22Rv1 (cell line): Measurements from ENCODE around the gene RNF32.

Experiments used
- H3K27ac ChIP-seq: fragments of 450-650 bp; 2 replicates; pipeline ENCODE4 v1.5.1; 2017
- ZFX ChIP-seq: fragments of 450-650 bp; IDR thresholded peaks from 2 replicates; pipeline ENCODE4 v1.6.1; 2017; ENCODE audit warnings: antibody characterized with exemption, borderline replicate concordance
- TF ChIP-seq, protein P1 (sequence below): fragments of 450-650 bp; IDR thresholded peaks from 2 replicates; pipeline ENCODE4 v1.5.1; 2017; ENCODE audit warnings: mild to moderate bottlenecking

RNF32 gene

DNA sequence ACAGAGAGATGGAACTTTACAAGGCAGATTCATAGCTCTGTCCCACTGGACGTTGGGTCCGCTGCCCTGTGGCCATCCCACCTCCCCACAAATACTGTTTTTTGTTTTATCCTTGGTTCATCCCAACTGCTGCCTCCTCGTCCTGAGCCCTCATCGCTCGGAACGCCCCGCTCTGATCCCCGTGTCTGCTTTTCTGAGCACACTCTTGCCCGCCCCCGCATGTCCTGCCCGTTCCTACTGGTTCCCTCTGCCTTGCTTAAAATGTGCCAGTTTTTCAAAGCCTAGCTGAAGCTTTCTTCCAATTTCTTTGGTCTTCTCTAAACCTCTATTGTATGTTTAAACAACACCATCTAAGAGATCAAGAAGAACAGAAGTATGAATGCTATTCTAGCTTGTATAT is 19.4 kb downstream of the RNF32 start:
- H3K27ac ChIP-seq: no peak overlapping the region
- no peak for TF ChIP-seq ZFX
- TF ChIP-seq, protein P1, sequence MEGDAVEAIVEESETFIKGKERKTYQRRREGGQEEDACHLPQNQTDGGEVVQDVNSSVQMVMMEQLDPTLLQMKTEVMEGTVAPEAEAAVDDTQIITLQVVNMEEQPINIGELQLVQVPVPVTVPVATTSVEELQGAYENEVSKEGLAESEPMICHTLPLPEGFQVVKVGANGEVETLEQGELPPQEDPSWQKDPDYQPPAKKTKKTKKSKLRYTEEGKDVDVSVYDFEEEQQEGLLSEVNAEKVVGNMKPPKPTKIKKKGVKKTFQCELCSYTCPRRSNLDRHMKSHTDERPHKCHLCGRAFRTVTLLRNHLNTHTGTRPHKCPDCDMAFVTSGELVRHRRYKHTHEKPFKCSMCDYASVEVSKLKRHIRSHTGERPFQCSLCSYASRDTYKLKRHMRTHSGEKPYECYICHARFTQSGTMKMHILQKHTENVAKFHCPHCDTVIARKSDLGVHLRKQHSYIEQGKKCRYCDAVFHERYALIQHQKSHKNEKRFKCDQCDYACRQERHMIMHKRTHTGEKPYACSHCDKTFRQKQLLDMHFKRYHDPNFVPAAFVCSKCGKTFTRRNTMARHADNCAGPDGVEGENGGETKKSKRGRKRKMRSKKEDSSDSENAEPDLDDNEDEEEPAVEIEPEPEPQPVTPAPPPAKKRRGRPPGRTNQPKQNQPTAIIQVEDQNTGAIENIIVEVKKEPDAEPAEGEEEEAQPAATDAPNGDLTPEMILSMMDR: no peak

DNA sequence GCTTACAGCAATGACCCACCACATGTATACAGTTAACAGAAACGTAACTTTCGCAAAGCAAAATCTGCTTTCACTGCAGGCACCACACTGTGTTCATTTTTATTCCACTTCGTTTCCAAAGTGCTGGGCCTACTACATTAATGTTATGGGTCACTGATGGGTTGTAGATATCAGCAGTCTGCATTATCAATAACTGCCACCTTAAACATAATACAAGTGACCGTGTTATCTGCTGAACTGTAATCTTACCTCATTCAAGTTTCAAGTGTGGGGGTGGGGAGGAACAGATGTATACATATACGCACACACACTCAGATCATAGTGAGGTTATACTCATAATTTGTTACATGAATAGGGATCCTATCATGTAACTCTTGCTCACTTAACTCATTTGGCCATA is 21.1 kb downstream of the RNF32 start:
- no peak overlapping the region for H3K27ac ChIP-seq
- TF ChIP-seq, protein P1: no peak
- TF ChIP-seq ZFX: no peak

DNA sequence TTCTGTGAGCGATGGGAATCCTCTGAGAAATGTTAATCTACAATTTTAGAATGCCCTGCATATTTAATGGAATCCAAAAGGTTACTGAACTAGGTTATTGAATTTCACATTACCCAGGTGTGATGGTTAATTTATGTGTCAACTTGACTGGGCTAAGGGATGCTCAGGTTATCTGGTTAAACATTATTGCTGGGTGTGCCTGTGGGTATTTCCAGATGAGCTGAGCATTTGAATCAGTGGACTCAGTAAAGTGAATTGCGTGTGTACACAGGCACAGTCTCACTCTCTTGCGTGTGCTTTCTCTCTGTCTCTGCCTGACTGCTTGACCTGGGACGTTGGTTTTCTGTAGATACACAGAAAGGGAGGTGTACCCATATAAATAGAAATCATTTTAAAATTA is 21.7 kb downstream of the RNF32 start:
- no peak overlapping the region for H3K27ac ChIP-seq
- no peak for TF ChIP-seq ZFX
- TF ChIP-seq, protein P1: no peak

DNA sequence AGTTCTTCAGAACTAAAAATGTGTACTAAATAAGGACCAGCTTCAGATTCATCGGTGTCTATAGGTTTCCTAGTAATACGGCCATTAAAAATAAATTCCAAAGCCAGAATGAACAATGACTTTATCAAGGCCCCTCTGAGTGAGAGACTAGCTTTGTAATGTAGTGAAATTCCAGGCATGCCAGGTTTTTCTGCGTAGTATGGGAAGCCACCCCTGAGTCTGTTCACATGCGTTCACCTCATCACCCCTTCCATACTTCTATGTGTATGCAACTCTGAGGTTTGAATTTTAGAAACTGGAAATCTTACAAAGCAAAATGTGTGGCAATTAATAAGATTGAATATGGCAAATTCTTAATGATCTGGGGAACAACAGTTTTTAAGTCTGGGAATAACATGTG is 24.5 kb downstream of the RNF32 start:
- TF ChIP-seq ZFX: no peak
- TF ChIP-seq, protein P1: no peak

DNA sequence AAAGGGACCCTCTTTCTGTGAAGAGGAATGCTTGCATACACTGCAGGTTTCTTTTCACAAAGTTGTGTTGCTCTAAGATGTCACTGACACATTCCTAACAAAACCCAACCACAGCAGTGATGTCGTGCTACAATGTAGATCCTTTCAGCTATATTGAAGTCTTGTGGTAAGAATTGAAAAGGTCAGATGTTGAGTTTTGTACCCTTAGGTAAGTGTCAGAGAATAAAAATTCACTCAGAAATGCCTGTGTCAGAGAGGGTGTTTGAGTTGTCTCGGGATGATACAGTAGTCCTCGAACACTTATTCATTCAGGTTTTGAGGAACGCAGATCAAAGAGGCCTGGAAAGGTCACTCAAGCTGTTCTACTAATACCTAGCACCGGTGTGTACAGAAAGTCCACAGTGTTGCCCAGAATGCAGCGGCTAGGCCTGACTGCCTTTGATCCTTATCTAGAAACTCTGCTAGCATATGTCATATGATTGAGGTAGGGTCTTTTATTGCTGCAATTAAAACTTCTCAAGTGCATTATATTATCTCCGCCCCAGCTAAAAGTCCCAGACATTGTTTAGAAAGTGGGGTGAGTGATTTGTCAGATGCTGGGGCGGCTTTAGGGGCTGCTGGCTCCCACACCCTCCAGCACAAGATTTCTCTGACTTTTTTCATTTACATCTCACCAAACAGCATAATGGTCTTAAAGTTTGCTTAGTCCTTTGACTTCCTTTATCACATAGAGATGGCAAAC is 26.0 kb downstream of the RNF32 start:
- TF ChIP-seq, protein P1: no peak
- no peak for TF ChIP-seq ZFX
- no peak overlapping the region for H3K27ac ChIP-seq

More for the DNA sequence above, 24.5 kb downstream of the RNF32 start:
- H3K27ac ChIP-seq: no peak overlapping the region

DNA sequence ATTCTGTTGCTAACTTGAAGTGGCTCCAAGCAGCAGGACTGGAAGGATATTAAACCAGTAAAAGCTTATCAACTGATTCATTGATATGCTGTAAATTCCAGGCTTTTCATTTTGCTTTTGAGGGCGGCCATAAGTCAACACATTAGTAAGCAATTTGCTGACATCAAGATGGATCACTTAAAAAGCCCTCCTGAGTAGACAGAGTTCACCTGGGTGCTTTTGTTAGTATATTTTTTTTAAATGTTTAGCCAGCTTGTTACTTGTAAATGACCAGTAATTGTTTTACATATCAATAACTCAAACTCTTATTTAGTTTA is 26.5 kb downstream of the RNF32 start:
- TF ChIP-seq, protein P1: no peak
- no peak for TF ChIP-seq ZFX
- no peak overlapping the region for H3K27ac ChIP-seq

DNA sequence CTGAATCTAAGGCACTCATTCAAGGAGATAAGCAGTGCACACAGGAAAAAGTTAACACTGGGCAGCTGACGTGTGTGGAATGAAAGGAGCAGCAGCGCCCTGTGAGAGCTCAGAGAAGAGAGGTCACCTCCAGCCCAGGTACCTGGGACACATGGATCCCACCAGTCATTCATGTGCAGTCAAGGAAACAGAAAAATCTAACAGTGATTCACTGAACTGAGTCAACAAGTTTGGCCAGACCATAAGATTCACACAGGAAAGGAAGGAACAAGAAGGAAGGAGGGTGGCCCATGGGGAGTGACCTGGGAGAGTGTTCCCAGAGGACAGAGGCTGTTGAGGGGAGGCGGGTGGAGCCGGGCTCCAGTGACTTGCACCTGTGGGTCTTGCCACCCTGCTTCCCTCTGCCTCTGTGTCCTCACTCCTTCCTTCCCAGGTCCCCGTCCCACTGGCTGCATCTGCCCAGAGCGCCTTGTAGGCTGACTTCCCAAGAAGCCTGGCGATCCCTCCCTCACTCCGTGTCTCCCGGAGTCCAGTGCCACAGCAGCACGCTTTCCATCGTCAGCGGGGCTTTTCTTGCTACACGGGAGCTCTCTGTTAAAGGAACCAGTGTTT is 27.7 kb downstream of the RNF32 start:
- TF ChIP-seq ZFX: no peak
- TF ChIP-seq, protein P1: no peak
- H3K27ac ChIP-seq: no peak overlapping the region
